ENCODE measurements around the gene ZBTB42. TPM values are rescaled to one million over a fixed set of nuclear protein-coding genes. Genes with fewer than 3 reads are reported as not detected.

Gene ZBTB42
- total RNA-seq, 1 donor from 2014 or later: 23.5 TPM

- intact Hi-C loops (cut with DNase I): no loop called here
- peaks cover 36 to 39% of the 10 kb centered on the region in 2 donors for H3K36me3 ChIP-seq
- TF ChIP-seq CTCF (IDR thresholded peaks at IDR 0.05): no peak
These were observed 21.0 kb upstream of the ZBTB42 start for GRCh38 chr14:104779776-104780512.

GRCh38 chr14:104780513-104781030 lies 20.3 kb upstream of the ZBTB42 start:
- no peak for DNase-seq (ENCODE audit: low spot score in 2 of 2)
- no peaks in the 10 kb centered on the region for H3K9me3 ChIP-seq
- no peak overlapping the region for H3K4me3 ChIP-seq
- peaks cover 31 to 32% of the 10 kb centered on the region in 2 donors for H3K36me3 ChIP-seq
- no peaks in the 10 kb centered on the region for H3K27me3 ChIP-seq
- H3K4me1 ChIP-seq: peaks cover 0 to 4% of the 10 kb centered on the region in 2 donors
- no peak for TF ChIP-seq CTCF (IDR thresholded peaks at IDR 0.05)
- intact Hi-C loops (cut with DNase I): no loop called here
- H3K27ac ChIP-seq: no peak overlapping the region

More at GRCh38 chr14:104779776-104780512, 21.0 kb upstream of the ZBTB42 start:
- no peak overlapping the region for H3K4me3 ChIP-seq
- no peaks in the 10 kb centered on the region for H3K9me3 ChIP-seq
- DNase-seq (ENCODE audit: low spot score in 2 of 2): no peak
- peaks cover 0 to under 1% of the 10 kb centered on the region in 2 donors for H3K4me1 ChIP-seq
- H3K27ac ChIP-seq: no peak overlapping the region
- no peaks in the 10 kb centered on the region for H3K27me3 ChIP-seq

GRCh38 chr14:104781271-104782077 lies 19.4 kb upstream of the ZBTB42 start:
- Histone ChIP-seq H3K4me1 (peaks cover 5% of the 10 kb centered on the region in 2 donors), H3K27ac (no peak overlapping the region), H3K9me3 (no peaks in the 10 kb centered on the region), H3K27me3 (no peaks in the 10 kb centered on the region), H3K4me3 (no peak overlapping the region), H3K36me3 (peaks cover 25 to 27% of the 10 kb centered on the region in 2 donors)
- intact Hi-C loops (cut with DNase I): no loop called here
- DNase-seq (ENCODE audit: low spot score in 2 of 2): no peak
- TF ChIP-seq CTCF (IDR thresholded peaks at IDR 0.05): no peak

GRCh38 chr14:104782086-104782807 lies 18.7 kb upstream of the ZBTB42 start:
- Histone ChIP-seq H3K27me3 (no peaks in the 10 kb centered on the region), H3K9me3 (no peaks in the 10 kb centered on the region), H3K27ac (no peak overlapping the region), H3K4me1 (peaks cover 10 to 13% of the 10 kb centered on the region in 2 donors), H3K36me3 (peaks cover 21 to 22% of the 10 kb centered on the region in 2 donors), H3K4me3 (no peak overlapping the region)
- no peak for TF ChIP-seq CTCF (IDR thresholded peaks at IDR 0.05)
- intact Hi-C loops (cut with DNase I): no loop called here
- no peak for DNase-seq (ENCODE audit: low spot score in 2 of 2)

GRCh38 chr14:104782808-104783139 lies 18.1 kb upstream of the ZBTB42 start:
- intact Hi-C loops (cut with DNase I): no loop called here
- peaks cover 19 to 21% of the 10 kb centered on the region in 2 donors for H3K36me3 ChIP-seq
- H3K9me3 ChIP-seq: no peaks in the 10 kb centered on the region
- H3K4me3 ChIP-seq: no peak overlapping the region
- no peak for DNase-seq (ENCODE audit: low spot score in 2 of 2)
- no peaks in the 10 kb centered on the region for H3K27me3 ChIP-seq
- H3K27ac ChIP-seq: no peak overlapping the region
- peaks cover 10 to 18% of the 10 kb centered on the region in 2 donors for H3K4me1 ChIP-seq
- TF ChIP-seq CTCF (IDR thresholded peaks at IDR 0.05): no peak
